Pancreas (tissue), 10 donors: ENCODE results near the gene GRIN3B. TPM values are rescaled to one million over a fixed set of nuclear protein-coding genes. Genes with fewer than 3 reads are reported as not detected.

ENCODE experiments used
- ATAC-seq, 4 donors: fragments of 200-7000 bp; cut with Tn5 transposase; one replicate each; pipeline versions ENCODE4 v1.8.0 to v1.9.1; 2020; ENCODE audit warnings: mild to moderate bottlenecking in 4 of 4, moderate library complexity in 4 of 4
- DNase-seq, 6 donors: peaks; one replicate each; pipeline ENCODE4 v3.0.0-alpha.2; 2020
- FAIRE-seq: peaks from 2 replicates; lab custom pipeline; 2012; peaks lifted over from hg19 to GRCh38; lab: Jason Lieb, UNC
- H3K27ac ChIP-seq, 4 donors: fragments of 200-600 bp; sonication (generic); 1 replicate in 3 of 4; 2 replicates in 1 of 4; pipeline versions ENCODE4 v1.5.0 to v1.8.0; 2020
- H3K27me3 ChIP-seq, 4 donors: fragments of 200-600 bp; one replicate each; pipeline ENCODE4 v1.8.0; 2021
- H3K36me3 ChIP-seq, 3 donors: fragments of 200-600 bp; sonication (generic) in 1 of 3; one replicate each; pipeline versions ENCODE4 v1.5.0 to v1.8.0; 2020 to 2021
- H3K4me1 ChIP-seq, 3 donors: fragments of 200-600 bp; one replicate each; pipeline ENCODE4 v1.8.0; 2021
- H3K4me3 ChIP-seq, 4 donors: fragments of 200-600 bp; sonication (generic) in 2 of 4; one replicate each; pipeline versions ENCODE4 v1.5.0 to v1.8.0; 2020 to 2021
- H3K9me3 ChIP-seq, 4 donors: fragments of 200-600 bp; one replicate each; pipeline ENCODE4 v1.8.0; 2021
- WGBS, 2 donors: extraction: QIAGEN DNeasy Blood & Tissue Kit; methylation state at CpG; one replicate each; pipeline ENCODE4 v1.1.7; 2013; 5-methylcytosine and 5-hydroxymethylcytosine counted together
- intact Hi-C, 3 donors: fragments of 100-400 bp; cut with DNase I; formaldehyde crosslinking; loops; one replicate each; pipeline versions ENCODE4 v1.11.1 to v1.14.2; 2022
- polyA plus RNA-seq, 2 donors: library from polyadenylated mRNA; stranded (reverse); fragments of 200-250 nt; gene quantifications; one replicate each; pipeline ENCODE4 v1.2.3, GENCODE V29; 2013
- total RNA-seq, 6 donors: library from RNA; stranded (reverse); fragmentation: NEBNext Ultra II Directional in 4 of 6; extraction: Animal tissue kit (Norgen Biotek cat#: 25700) in 4 of 6; gene quantifications; one replicate each; pipeline versions ENCODE4 v1.2.1 to v1.2.4, GENCODE V29; 2021 to 2023
- TF ChIP-seq, protein P1 (sequence below), 4 donors: fragments of 200-600 bp; sonication (generic) in 3 of 4; IDR thresholded peaks; one replicate each; pipeline versions ENCODE4 v1.5.0 to v1.8.0; 2021; ENCODE audit warnings: antibody characterized with exemption in 4 of 4
- donor health status: healthy with polysubstance abuse.
- donor health status: DM: no; HTN: no; CAD: no; lungs with moderate emphysema.
- donor health status: DM: no; HTN: no; CAD: no.
- donor health status: control.
- donor health status: control.
- donor health status: Bipolar disorder and iron deficiency.
- donor health status: DM: yes; HTN: yes; CAD: no.
- donor health status: DM: no; HTN: no; CAD: no.
- donor health status: DM: no; HTN: no; CAD: no.
- donor health status: DM: yes; HTN: yes; CAD: no.

Gene GRIN3B
- total and polyA plus RNA-seq, 8 donors: 0.08 to 0.09 TPM; not detected in 6

DNA sequence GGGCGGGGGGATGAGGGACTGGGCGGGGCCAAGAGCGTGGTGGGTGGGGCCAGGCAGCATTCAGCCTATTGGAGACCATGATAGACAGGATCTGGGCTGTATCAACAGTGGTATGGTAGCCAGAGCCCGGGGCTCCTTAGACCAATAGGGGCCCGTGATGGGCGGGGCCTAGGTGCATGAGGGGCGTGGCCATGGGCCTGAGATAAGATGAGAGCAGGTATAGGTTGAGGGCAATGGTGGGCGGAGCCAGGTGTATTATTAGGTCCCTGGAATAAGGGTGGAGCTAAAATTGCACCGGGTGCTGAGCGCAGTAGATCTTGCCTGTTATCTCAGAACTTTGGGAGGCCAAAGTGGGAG lies 45.0 kb downstream of the GRIN3B start:
- Histone ChIP-seq H3K36me3 (no peaks in the 10 kb centered on the region), H3K9me3 (no peaks in the 10 kb centered on the region), H3K27me3 (no peaks in the 10 kb centered on the region), H3K27ac (no peak overlapping the region), H3K4me3 (no peak overlapping the region), H3K4me1 (peaks cover 0 to 10% (median 0%) of the 10 kb centered on the region in 3 donors)
- intact Hi-C loops: no loop called here
- 71 to 72% methylated on average over 10 of the region's 10 CpGs for WGBS, 2 donors
- DNase-seq (peak in 3 of 6 donors; percentile 50 to 78 (median 69)), FAIRE-seq (no peak), ATAC-seq (no peak)
- TF ChIP-seq, protein P1, sequence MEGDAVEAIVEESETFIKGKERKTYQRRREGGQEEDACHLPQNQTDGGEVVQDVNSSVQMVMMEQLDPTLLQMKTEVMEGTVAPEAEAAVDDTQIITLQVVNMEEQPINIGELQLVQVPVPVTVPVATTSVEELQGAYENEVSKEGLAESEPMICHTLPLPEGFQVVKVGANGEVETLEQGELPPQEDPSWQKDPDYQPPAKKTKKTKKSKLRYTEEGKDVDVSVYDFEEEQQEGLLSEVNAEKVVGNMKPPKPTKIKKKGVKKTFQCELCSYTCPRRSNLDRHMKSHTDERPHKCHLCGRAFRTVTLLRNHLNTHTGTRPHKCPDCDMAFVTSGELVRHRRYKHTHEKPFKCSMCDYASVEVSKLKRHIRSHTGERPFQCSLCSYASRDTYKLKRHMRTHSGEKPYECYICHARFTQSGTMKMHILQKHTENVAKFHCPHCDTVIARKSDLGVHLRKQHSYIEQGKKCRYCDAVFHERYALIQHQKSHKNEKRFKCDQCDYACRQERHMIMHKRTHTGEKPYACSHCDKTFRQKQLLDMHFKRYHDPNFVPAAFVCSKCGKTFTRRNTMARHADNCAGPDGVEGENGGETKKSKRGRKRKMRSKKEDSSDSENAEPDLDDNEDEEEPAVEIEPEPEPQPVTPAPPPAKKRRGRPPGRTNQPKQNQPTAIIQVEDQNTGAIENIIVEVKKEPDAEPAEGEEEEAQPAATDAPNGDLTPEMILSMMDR (IDR thresholded peaks at IDR 0.05): no peak

DNA sequence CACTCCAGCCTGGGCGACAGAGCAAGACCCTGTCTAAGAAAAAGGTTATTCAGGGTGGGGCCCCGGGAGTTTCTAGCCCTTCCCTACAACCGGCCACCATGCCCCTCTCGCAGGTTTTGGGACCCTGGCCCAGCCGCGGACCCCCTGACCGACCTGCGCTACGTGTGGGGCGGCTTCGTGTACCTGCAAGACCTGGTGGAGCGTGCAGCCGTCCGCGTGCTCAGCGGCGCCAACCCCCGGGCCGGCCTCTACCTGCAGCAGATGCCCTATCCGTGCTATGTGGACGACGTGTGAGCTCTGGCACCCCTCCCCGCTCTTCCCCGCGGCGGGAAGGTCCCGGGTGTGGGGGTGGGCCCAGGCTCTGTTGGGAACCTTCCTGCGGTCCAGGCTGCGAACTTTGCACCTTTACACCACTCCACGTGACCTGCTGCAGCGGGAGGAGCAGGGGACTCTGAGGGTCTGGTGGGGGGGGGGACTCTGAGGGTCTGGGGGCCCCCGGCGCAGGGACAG lies 46.0 kb downstream of the GRIN3B start:
- no peak for FAIRE-seq
- H3K27ac ChIP-seq: no peak overlapping the region
- intact Hi-C loops: no loop called here

DNA sequence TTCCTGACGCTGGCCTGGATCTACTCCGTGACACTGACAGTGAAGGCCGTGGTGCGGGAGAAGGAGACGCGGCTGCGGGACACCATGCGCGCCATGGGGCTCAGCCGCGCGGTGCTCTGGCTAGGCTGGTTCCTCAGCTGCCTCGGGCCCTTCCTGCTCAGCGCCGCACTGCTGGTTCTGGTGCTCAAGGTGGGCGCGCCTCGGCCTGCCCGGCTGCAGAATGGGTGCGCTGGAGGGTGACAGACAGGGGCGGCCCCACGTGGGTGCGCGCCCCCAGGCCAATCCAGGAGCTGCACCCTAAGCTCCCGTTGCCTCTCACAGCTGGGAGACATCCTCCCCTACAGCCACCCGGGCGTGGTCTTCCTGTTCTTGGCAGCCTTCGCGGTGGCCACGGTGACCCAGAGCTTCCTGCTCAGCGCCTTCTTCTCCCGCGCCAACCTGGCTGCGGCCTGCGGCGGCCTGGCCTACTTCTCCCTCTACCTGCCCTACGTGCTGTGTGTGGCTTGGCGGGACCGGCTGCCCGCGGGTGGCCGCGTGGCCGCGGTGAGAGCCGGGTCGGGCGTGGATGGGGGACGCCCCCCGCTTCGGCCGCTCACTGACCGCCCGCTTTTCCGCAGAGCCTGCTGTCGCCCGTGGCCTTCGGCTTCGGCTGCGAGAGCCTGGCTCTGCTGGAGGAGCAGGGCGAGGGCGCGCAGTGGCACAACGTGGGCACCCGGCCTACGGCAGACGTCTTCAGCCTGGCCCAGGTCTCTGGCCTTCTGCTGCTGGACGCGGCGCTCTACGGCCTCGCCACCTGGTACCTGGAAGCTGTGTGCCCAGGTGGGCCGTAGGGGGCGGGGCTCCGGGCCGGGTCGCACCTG lies 46.8 kb downstream of the GRIN3B start:
- Histone ChIP-seq H3K9me3 (no peaks in the 10 kb centered on the region), H3K4me1 (peaks cover 0 to under 1% (median 0%) of the 10 kb centered on the region in 3 donors), H3K27ac (no peak overlapping the region), H3K27me3 (no peaks in the 10 kb centered on the region), H3K36me3 (no peaks in the 10 kb centered on the region), H3K4me3 (no peak overlapping the region)
- ATAC-seq (no peak), FAIRE-seq (no peak), DNase-seq (peak in 1 of 6 donors; percentile 70)
- WGBS, 2 donors: 94% methylated on average over 76 to 77 of the region's 77 CpGs
- TF ChIP-seq, protein P1 (IDR thresholded peaks at IDR 0.05): no peak
- intact Hi-C loops: no loop called here

More for the DNA sequence above, 46.0 kb downstream of the GRIN3B start:
- ATAC-seq (no peak), DNase-seq (no peak)
- no peaks in the 10 kb centered on the region for H3K9me3 ChIP-seq
- TF ChIP-seq, protein P1 (IDR thresholded peaks at IDR 0.05): no peak
- no peak overlapping the region for H3K4me3 ChIP-seq
- peaks cover 0 to 9% (median 0%) of the 10 kb centered on the region in 3 donors for H3K4me1 ChIP-seq
- no peaks in the 10 kb centered on the region for H3K27me3 ChIP-seq
- 93 to 94% methylated on average over 33 of the region's 33 CpGs for WGBS, 2 donors
- no peaks in the 10 kb centered on the region for H3K36me3 ChIP-seq

DNA sequence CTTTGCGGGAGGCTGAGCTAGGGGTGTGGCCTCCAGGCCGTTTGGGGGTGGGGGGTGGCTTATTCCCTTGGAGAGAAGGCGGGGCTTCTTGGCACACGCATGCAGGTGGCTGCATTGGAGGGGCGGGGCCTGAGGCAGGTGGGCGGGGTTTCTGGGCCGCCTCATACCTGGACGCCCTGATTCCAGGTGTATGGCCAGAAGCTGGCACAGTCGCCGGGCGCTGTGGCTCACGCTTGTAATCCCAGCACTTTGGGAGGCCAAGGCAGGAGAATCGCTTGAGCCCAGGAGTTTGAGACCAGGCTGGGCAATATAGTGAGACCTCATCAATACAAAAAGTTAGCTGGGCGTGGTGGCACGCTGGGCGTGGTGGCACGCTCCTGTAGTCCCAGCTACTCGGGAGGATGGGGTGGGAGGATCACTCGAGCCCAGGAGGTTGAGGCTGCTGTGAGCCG lies 47.5 kb downstream of the GRIN3B start:
- TF ChIP-seq, protein P1 (IDR thresholded peaks at IDR 0.05): no peak
- peak in 1 of 6 donors; percentile 58 for DNase-seq
- ATAC-seq: no peak

More for the DNA sequence above, 47.5 kb downstream of the GRIN3B start:
- Histone ChIP-seq H3K9me3 (no peaks in the 10 kb centered on the region), H3K4me1 (no peaks in the 10 kb centered on the region), H3K27ac (no peak overlapping the region), H3K27me3 (no peaks in the 10 kb centered on the region), H3K4me3 (no peak overlapping the region), H3K36me3 (no peaks in the 10 kb centered on the region)
- no peak for FAIRE-seq
- 84 to 91% methylated on average over 20 of the region's 20 CpGs for WGBS, 2 donors
- intact Hi-C loops: no loop called here
